Keratinocyte (primary cell): Measurements from ENCODE around the gene DHRSX. TPM values are rescaled to one million over a fixed set of nuclear protein-coding genes. Genes with fewer than 3 reads are reported as not detected.
"Not testable (repeated sequence)": the region's sequence is repeated elsewhere in the genome, so short reads cannot be mapped to it uniquely, and the experiment has no call there.

Experiments
- DNase-seq: peaks from one replicate; pipeline ENCODE4 v3.0.0-alpha.2; 2011; ENCODE audit warnings: low read depth, missing footprints, low spot score
- FAIRE-seq: peaks from 2 replicates; lab custom pipeline; 2011; peaks lifted over from hg19 to GRCh38; lab: Jason Lieb, UNC
- H2AFZ ChIP-seq: 2 replicates; pipeline ENCODE4 v1.6.0; 2012; ENCODE audit warnings: low read length, control low read depth, inconsistent platforms; ENCODE audit not compliant: control insufficient read depth
- H3K27ac ChIP-seq: 2 replicates; pipeline ENCODE4 v1.5.1; 2011; ENCODE audit warnings: low read length; ENCODE audit not compliant: control insufficient read depth, insufficient read depth
- H3K27me3 ChIP-seq: 3 replicates; pipeline ENCODE4 v1.6.0; 2011; ENCODE audit warnings: low read length; ENCODE audit not compliant: control insufficient read depth, insufficient read depth; ENCODE audit errors: extremely low read depth
- H3K36me3 ChIP-seq, 2 experiments: 2 replicates in 1 of 2; 3 replicates in 1 of 2; pipeline ENCODE4 v1.5.1; 2011; ENCODE audit warnings: low read length in 2 of 2, mild to moderate bottlenecking in 1 of 2; ENCODE audit not compliant: control insufficient read depth in 2 of 2, insufficient read depth in 2 of 2; ENCODE audit errors: extremely low read depth in 1 of 2
- H3K4me1 ChIP-seq: 3 replicates; pipeline ENCODE4 v1.5.1; 2011; ENCODE audit warnings: low read length; ENCODE audit not compliant: control insufficient read depth, insufficient read depth; ENCODE audit errors: extremely low read depth
- H3K4me2 ChIP-seq: 3 replicates; pipeline ENCODE4 v1.6.0; 2011; ENCODE audit warnings: low read depth, low read length; ENCODE audit not compliant: control insufficient read depth, insufficient read depth; ENCODE audit errors: extremely low read depth
- H3K4me3 ChIP-seq, 3 experiments: fragments of 200-600 bp in 1 of 3; sonication (generic) in 1 of 3; 2 replicates in 2 of 3; 3 replicates in 1 of 3; pipeline ENCODE4 v1.5.1; 2011 to 2016; ENCODE audit warnings: low read length in 3 of 3, mild to moderate bottlenecking in 3 of 3, control low read depth in 2 of 3, inconsistent platforms in 1 of 3, low read depth in 1 of 3, mixed read lengths in 1 of 3, mixed run types in 1 of 3, moderate library complexity in 1 of 3; ENCODE audit not compliant: control insufficient read depth in 2 of 3, insufficient read depth in 2 of 3; ENCODE audit errors: extremely low read depth in 1 of 3
- H3K79me2 ChIP-seq: 2 replicates; pipeline ENCODE4 v1.6.0; 2012; ENCODE audit warnings: low read length; ENCODE audit not compliant: control insufficient read depth, insufficient read depth
- H3K9ac ChIP-seq: 3 replicates; pipeline ENCODE4 v1.6.0; 2011; ENCODE audit warnings: low read length; ENCODE audit not compliant: control insufficient read depth, insufficient read depth; ENCODE audit errors: extremely low read depth
- H3K9me1 ChIP-seq: 3 replicates; pipeline ENCODE4 v1.6.0; 2011; ENCODE audit warnings: low read length; ENCODE audit not compliant: control insufficient read depth, insufficient read depth; ENCODE audit errors: extremely low read depth
- H3K9me3 ChIP-seq: 2 replicates; pipeline ENCODE4 v1.5.1; 2012; ENCODE audit warnings: low read depth, low read length; ENCODE audit not compliant: control insufficient read depth
- H4K20me1 ChIP-seq: 3 replicates; pipeline ENCODE4 v1.6.0; 2011; ENCODE audit warnings: low read length; ENCODE audit not compliant: control insufficient read depth, insufficient read depth; ENCODE audit errors: extremely low read depth
- EZH2 ChIP-seq: IDR thresholded peaks from one replicate; pipeline ENCODE4 v1.6.1; 2012; ENCODE audit warnings: inconsistent platforms, mild to moderate bottlenecking, low read length, moderate library complexity
- dilution Hi-C: fragments of 300-500 bp; cut with MboI; formaldehyde crosslinking; loops from one replicate; pipeline ENCODE4 v1.7.0; 2020; ENCODE audit warnings: low sequenced_read_pairs; ENCODE audit not compliant: extremely low pct_ligation_motif_present
- polyA plus RNA-seq, 5 experiments: library from polyadenylated mRNA; depleted of rRNA in 3 of 5; stranded (reverse) in 3 of 5; stranded (forward) in 1 of 5; unstranded in 1 of 5; fragments of >200 nt; gene quantifications; 1 replicate in 1 of 5; 2 replicates in 3 of 5; 3 replicates in 1 of 5; pipeline versions ENCODE4 v1.2.1 to v1.2.3, GENCODE V29; 2011 to 2012; ENCODE audit warnings: missing spikeins in 2 of 5, low read depth in 1 of 5, low replicate concordance in 1 of 5
- TF ChIP-seq, protein P1 (sequence below), 3 experiments: IDR thresholded peaks in 1 of 3; conservative IDR thresholded peaks in 1 of 3; optimal IDR thresholded peaks in 1 of 3; 2 replicates in 2 of 3; 3 replicates in 1 of 3; pipeline versions ENCODE3 to v1.5.1; 2011; ENCODE audit warnings: low read length in 3 of 3, mild to moderate bottlenecking in 3 of 3, moderate library complexity in 2 of 3, control low read depth in 1 of 3, inconsistent platforms in 1 of 3; ENCODE audit not compliant: insufficient read depth in 2 of 3; ENCODE audit errors: extremely low read depth in 1 of 3

Gene DHRSX
- polyA plus RNA-seq, 1 donor (not counting 4 experiments of a cell fraction or from before 2014, with no cell fraction given): 20.4 TPM

DNA sequence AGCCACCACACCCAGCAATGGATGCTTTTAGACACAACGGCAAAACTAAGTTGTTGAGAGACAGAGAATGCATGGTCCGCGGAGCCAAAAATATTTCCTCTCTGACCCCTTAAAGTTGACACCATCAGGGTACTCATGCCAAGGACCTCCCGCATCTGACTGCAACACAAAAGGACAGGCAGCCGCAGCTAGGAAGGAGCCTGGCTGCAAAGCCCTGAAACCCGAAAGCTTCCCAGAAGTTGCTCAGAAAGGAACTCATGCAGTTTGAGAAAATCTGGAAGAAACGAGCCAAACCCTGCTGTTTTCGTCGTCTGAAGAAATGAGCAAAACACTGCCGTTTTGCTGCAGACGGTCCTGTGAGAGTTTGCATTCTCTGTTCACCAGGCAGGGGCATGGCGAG is 16.5 kb downstream of the DHRSX start:
- FAIRE-seq: peak; percentile 63
- H3K4me2 ChIP-seq: no peak overlapping the region
- H3K4me3 ChIP-seq: no peak overlapping the region

DNA sequence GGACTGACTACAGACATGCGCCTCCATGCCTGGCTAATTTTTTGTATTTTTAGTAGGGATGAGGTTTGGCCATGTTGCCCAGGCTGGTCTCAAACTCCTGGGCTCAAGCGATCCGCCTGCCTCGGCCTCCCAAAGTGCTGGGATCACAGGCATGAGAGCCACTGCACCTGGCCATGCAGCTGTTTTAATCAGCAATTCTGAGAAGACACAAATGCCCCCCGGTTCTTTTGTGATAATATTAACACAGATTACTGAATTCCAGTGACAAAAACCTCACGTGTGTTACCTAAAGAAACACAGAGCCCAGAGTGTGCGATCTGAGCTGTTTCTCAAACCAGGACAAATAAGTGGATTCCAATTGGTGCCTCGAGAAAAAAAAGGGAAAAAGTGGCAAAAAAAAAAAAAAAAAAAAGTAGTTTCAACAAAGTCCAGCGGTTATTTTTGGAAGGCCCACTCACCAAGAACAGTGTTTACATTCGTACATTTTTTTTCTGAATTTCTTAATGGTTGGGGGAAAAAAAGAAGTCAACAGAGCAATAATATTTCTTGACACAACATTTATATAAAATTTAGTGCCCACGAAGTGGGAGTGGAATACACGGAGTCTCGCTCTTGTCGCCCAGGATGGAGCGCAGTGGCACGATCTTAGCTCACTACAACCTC is 17.2 kb downstream of the DHRSX start:
- Histone ChIP-seq H4K20me1 (no peaks in the 10 kb centered on the region), H3K27me3 (no peaks in the 10 kb centered on the region), H3K4me3 (no peak overlapping the region), H3K9me1 (no peaks in the 10 kb centered on the region), H3K79me2 (peaks cover 22% of the 10 kb centered on the region), H3K4me1 (peaks cover 5% of the 10 kb centered on the region), H3K9me3 (no peaks in the 10 kb centered on the region), H3K4me2 (no peak overlapping the region), H3K9ac (no peak overlapping the region), H3K27ac (no peak overlapping the region), H2AFZ (no peak overlapping the region), H3K36me3 (peaks cover 6% of the 10 kb centered on the region in 2 experiments)
- DNase-seq: no peak
- no peak for FAIRE-seq
- TF ChIP-seq, protein P1, sequence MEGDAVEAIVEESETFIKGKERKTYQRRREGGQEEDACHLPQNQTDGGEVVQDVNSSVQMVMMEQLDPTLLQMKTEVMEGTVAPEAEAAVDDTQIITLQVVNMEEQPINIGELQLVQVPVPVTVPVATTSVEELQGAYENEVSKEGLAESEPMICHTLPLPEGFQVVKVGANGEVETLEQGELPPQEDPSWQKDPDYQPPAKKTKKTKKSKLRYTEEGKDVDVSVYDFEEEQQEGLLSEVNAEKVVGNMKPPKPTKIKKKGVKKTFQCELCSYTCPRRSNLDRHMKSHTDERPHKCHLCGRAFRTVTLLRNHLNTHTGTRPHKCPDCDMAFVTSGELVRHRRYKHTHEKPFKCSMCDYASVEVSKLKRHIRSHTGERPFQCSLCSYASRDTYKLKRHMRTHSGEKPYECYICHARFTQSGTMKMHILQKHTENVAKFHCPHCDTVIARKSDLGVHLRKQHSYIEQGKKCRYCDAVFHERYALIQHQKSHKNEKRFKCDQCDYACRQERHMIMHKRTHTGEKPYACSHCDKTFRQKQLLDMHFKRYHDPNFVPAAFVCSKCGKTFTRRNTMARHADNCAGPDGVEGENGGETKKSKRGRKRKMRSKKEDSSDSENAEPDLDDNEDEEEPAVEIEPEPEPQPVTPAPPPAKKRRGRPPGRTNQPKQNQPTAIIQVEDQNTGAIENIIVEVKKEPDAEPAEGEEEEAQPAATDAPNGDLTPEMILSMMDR (optimal IDR thresholded peaks at IDR 0.05 in 1 of 3, IDR thresholded peaks at IDR 0.05 in 1 of 3, conservative IDR thresholded peaks at IDR 0.05 in 1 of 3; ENCODE audit: extremely low read depth in 1 of 3, insufficient read depth in 2 of 3, low read length in 3 of 3): no peak
- no peak for TF ChIP-seq EZH2
- dilution Hi-C loops: no loop called here

More for the DNA sequence above, 16.5 kb downstream of the DHRSX start:
- no peaks in the 10 kb centered on the region for H4K20me1 ChIP-seq
- H3K9me3 ChIP-seq: no peaks in the 10 kb centered on the region
- TF ChIP-seq EZH2: no peak
- TF ChIP-seq, protein P1 (optimal IDR thresholded peaks at IDR 0.05 in 1 of 3, IDR thresholded peaks at IDR 0.05 in 1 of 3, conservative IDR thresholded peaks at IDR 0.05 in 1 of 3; ENCODE audit: extremely low read depth in 1 of 3, insufficient read depth in 2 of 3, low read length in 3 of 3): no peak
- dilution Hi-C loops: no loop called here
- peaks cover 5% of the 10 kb centered on the region for H3K4me1 ChIP-seq
- no peak overlapping the region for H3K9ac ChIP-seq
- no peaks in the 10 kb centered on the region for H3K27me3 ChIP-seq
- H2AFZ ChIP-seq: no peak overlapping the region
- no peaks in the 10 kb centered on the region for H3K9me1 ChIP-seq
- H3K27ac ChIP-seq: no peak overlapping the region
- peaks cover 16% of the 10 kb centered on the region for H3K79me2 ChIP-seq
- DNase-seq: no peak
- H3K36me3 ChIP-seq: peaks cover 8 to 9% of the 10 kb centered on the region in 2 experiments

DNA sequence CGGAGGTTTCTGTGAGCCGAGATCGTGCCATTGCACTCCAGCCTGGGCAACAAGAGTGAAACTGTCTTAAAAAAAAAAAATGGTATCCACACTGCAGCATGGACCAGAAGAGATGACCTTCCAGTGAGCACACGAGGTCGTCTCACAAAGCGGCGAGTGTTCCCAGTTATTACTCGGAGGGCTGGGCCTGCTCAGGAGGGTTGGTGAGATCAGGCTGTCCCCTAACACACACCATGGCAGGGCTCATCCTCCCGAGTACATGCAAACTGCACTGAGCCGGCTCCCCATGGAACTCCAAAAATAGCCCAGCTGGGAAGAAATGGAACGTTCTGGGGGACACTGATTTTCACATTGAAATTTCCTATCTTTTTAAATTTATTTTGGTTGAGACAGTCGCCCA is 19.2 kb downstream of the DHRSX start:
- FAIRE-seq, H4K20me1 ChIP-seq, dilution Hi-C loops: not testable (repeated sequence)

DNA sequence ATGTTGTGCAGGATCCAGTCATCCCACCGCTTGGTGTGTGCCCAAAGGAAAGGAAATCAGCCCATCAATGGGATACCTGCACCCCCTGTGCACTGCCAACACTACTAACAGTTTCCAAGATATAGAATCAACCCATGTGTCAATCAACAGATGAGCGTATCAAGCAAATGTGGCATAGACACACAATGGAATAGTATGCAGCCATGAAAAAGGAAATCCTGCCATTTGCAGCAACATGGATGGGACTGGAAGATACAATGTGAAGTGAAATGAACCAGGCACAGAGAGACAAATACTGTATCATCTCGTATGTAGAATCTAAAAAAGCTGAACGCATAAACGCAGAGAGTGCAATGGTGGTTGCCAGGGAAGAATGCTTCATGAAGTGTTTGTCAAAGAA is 20.8 kb downstream of the DHRSX start:
- H3K9ac ChIP-seq, H4K20me1 ChIP-seq, H3K9me1 ChIP-seq, H3K27me3 ChIP-seq, H2AFZ ChIP-seq, DNase-seq, FAIRE-seq, H3K27ac ChIP-seq, H3K9me3 ChIP-seq, H3K36me3 ChIP-seq, H3K4me2 ChIP-seq, H3K4me1 ChIP-seq, dilution Hi-C loops, H3K4me3 ChIP-seq: not testable (repeated sequence)
- H3K79me2 ChIP-seq: peaks cover 38% of the 10 kb centered on the region

More for the DNA sequence above, 19.2 kb downstream of the DHRSX start:
- not testable (repeated sequence) for H3K9ac ChIP-seq, H3K4me3 ChIP-seq, H3K9me1 ChIP-seq, DNase-seq, H3K4me1 ChIP-seq, H3K4me2 ChIP-seq, H3K27me3 ChIP-seq, H3K36me3 ChIP-seq, H3K9me3 ChIP-seq, H2AFZ ChIP-seq, H3K27ac ChIP-seq
- H3K79me2 ChIP-seq: peaks cover 30% of the 10 kb centered on the region
